Measurements from ENCODE around the gene CFAP99.

GRCh38 chr4:2468456-2469191 lies 49.9 kb downstream of the CFAP99 start, which contains the start of gene RNF4:
- TF ChIP-seq EZH2 (IDR thresholded peaks at IDR 0.05) (no peak), POLR2AphosphoS5 (IDR thresholded peaks at IDR 0.05; ENCODE audit: borderline replicate concordance, low read depth, low read length) (peak; percentile 92), FOXP2 (optimal IDR thresholded peaks at IDR 0.05; ENCODE audit: control extremely low read depth, extremely low read length, insufficient read depth) (no peak)
